Myocyte (in vitro differentiated cells): ENCODE data around the gene LSM3. TPM values are rescaled to one million over a fixed set of nuclear protein-coding genes. Genes with fewer than 3 reads are reported as not detected.
A peak's percentile ranks its signal among the peaks of the same experiment; 100 is the strongest.

Experiments used
- DNase-seq: peaks from one replicate; pipeline ENCODE4 v3.0.0-alpha.2; 2012; ENCODE audit warnings: low read depth
- total RNA-seq: library from RNA; depleted of rRNA; stranded (reverse); fragments of >200 nt; gene quantifications from 2 replicates; pipeline ENCODE4 v1.2.3, GENCODE V29; 2014

LSM3 gene
- total RNA-seq, 1 donor from 2014 or later = 11.4 TPM

DNA sequence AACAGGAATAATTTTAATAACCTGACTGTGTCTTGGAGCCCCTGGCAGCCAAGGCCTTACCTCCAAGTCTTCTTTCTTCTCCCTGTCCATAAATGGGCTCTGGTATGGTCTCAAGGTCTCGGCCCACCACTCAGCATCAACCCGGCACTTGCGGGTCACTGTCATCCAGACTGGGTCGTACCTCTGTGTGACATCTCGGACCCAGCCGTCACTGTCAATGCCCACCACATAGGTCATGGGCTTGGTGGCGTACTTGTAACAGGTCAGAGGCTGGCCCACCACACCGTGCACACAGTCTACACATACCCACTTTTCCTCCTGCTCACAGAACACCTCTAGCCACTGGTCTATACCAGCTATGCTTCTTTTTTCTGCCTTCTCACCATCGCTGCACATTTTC, 20.7 kb upstream of the LSM3 start:
- no peak for DNase-seq

DNA sequence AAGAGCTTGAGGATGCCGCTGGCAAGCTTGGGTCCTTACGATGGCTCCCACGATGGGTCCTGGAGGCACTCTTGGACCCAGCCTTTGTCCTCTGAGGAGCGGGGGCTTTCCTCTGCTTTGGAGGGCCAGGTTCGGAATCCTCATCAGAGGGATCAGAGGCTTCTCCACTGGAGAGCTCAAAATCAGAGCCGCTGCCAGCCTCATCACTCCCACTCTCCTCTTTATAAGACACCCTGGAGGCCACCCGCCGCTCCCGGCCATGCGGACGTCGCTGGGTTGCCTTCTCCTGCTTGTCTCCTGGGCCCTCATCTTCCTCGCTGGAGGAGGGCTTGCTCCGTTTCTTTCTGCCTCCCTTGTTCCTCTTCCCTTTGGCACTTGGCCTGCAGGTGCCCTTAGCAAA, 20.2 kb upstream of the LSM3 start:
- no peak for DNase-seq

DNA sequence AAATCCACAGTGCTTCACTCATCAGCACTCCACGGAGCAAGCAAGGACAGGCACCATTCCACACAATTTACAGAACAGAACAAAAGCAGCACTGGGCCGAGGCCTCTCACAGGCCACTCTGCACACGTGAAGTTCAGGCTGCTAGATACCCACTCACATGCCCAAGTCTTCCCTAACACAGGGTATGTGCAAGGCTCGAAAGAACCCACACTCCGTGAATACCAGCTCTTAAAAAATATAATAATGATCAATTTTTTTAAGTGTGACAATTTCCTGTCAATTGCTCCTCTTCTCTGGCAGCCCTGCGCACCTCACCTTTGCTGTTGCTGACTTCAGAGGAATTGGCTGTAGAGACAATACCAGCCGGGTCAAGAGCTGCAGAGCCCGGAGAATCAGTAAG, 19.2 kb upstream of the LSM3 start:
- no peak for DNase-seq

- no peak for DNase-seq
Observed at GRCh38 chr3:14161282-14161681, 17.3 kb upstream of the LSM3 start.

DNA sequence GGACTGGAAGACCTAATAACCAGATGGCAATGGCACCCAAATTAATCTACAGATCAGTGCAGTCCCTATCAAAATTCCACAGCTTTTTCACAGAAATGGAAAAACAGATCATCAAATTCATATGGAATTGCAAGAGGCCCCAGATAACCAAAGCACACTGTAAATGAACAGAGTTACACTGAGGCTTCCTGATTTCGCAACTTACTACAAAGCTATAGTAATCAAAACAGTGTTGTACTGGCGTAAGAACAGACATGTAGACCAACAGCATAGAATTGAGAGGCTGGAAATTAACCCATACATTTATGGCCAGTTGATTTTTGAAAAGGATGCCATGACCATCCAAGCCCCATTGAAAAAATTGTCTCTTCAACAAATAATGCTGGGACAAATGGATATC, 16.4 kb upstream of the LSM3 start:
- no peak for DNase-seq

GRCh38 chr3:14166877-14167603, 11.6 kb upstream of the LSM3 start:
- no peak for DNase-seq

DNA sequence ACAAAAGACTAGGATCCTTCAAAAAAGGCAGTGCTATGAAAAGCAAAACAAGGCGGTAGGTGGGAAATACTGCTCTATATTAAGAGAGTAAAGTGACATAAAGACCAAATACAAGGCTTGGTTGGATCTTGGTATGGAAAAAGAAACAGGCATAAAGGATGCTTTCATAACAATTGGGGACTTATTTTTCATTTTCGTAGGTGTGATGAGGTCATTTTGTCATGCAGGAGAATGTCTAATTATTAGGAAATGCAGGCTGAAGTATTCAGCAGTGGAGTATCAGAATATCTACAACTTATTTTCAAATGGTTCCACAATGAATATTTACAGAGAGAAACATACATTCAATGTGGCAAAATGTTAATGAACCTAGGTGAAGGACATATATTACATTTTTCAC, 9.2 kb upstream of the LSM3 start:
- no peak for DNase-seq

DNA sequence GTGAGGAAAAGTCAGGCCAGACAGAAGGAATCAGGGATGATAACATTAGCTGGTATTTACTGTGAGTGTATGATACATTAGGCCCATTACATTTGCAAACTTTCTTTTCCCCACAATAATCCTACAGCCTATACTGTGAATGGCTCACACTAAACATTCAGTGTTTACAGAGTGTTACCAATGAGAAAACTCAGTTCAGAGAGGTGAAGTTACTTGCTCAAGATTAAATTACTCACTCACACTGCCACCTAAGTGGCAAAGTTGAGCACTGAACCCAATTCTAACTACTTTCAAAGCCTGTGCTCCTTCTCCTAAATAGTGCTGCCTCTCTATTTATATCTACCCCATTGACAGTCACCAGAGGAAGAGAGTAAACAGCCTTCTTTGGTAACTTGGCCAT, 8.7 kb upstream of the LSM3 start:
- no peak for DNase-seq

- no peak for DNase-seq
Observed at GRCh38 chr3:14170531-14171159, 8.0 kb upstream of the LSM3 start.

DNA sequence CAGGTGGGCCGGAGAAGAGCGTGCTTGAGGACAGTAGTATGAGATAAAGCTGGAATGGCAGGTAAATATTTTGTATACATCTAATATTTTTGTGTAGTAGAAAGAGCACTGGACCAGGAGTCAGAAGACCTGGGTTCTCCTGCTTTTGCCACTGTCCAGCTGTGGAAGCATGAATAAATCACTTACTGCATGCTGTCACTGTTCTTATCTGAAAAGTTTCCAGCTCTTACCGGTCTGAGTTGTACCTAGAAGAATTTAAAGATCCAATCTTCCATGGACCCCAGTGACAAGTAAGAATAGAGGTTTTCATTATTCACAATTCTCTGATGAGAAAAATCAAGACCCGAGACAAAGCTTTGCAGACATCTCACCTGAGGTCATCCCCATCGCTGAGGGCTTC, 6.1 kb upstream of the LSM3 start:
- no peak for DNase-seq

GRCh38 chr3:14174483-14174882, 4.1 kb upstream of the LSM3 start:
- DNase-seq = no peak

- DNase-seq = peak; percentile 86
Observed at GRCh38 chr3:14175383-14176037, 3.1 kb upstream of the LSM3 start.

- DNase-seq = peak; percentile 43
Observed at GRCh38 chr3:14177580-14178246, 904 bp upstream of the LSM3 start.

DNA sequence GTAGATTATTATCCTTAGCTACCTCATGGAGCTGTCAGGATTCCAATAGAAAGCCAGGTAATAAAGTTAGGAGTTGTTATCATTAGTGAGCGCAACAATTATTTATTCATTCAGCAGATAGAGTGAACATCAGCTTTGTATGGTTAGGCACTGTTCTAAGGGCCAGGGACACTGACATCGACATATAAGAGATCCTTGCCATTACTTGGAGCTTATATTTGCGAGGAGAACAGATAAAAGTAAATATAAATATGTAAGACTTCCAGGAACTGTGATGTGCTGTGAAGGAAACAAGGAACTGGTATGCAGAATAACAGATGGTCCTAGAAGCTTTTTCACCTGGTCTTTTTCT, 473 bp downstream of the LSM3 start:
- DNase-seq = no peak

DNA sequence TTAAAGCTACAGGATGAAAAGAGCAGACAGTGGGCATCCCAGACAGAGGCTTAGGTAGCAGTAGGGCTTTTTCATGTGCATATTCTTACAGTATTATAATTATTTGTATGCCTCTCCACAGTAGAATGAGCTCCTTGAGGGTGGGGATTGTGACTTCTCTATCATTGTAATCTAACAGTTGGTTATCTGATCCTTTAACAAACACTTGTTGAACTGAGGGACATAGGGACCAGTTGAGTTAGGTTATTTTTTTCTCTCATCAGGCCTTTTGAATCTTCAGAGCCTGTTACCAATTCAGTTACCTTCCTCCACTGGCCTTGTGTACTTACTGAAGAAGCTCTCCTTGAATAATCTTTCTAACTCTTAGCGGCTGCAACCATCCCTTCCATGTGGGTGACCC, 1.2 kb downstream of the LSM3 start:
- DNase-seq = no peak

GRCh38 chr3:14181253-14181652, 2.6 kb downstream of the LSM3 start:
- no peak for DNase-seq

- no peak for DNase-seq
Observed at GRCh38 chr3:14183015-14183577, 4.5 kb downstream of the LSM3 start.

GRCh38 chr3:14186854-14187458, 8.3 kb downstream of the LSM3 start:
- no peak for DNase-seq

GRCh38 chr3:14188041-14188754, 9.6 kb downstream of the LSM3 start:
- no peak for DNase-seq

GRCh38 chr3:14194865-14195264, 16.2 kb downstream of the LSM3 start:
- DNase-seq = no peak

DNA sequence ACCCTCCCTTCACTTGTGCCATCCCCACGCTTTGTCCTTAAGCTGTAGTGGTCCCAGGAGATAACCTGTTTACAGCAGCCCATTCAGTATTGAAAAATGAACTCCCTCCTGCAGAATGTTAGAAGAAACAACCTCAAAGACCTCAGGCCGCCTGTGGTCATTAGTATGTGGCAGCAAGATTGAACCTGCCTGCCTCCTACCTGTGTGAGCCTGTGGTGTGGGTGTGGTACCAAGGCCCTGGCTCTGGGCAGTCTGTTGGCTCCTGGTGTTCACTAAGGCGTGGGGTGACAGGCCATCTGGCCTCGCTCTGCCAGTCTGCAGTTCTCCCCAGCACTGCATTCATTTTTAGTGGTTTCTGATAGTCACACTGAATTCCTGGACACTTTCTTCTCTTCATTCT, 21.0 kb downstream of the LSM3 start:
- no peak for DNase-seq
